HG03280 (cell line): Measurements from ENCODE around the gene PSTPIP2.
"Not testable (repeated sequence)": the region's sequence is repeated elsewhere in the genome, so short reads cannot be mapped to it uniquely, and the experiment has no call there.

Source experiments
- ATAC-seq: cut with Tn5 transposase; IDR thresholded peaks from one replicate; pipeline ENCODE4 v1.9.1; 2021; ENCODE audit warnings: mild to moderate bottlenecking, moderate library complexity; ENCODE audit not compliant: unreplicated experiment

Gene PSTPIP2

DNA sequence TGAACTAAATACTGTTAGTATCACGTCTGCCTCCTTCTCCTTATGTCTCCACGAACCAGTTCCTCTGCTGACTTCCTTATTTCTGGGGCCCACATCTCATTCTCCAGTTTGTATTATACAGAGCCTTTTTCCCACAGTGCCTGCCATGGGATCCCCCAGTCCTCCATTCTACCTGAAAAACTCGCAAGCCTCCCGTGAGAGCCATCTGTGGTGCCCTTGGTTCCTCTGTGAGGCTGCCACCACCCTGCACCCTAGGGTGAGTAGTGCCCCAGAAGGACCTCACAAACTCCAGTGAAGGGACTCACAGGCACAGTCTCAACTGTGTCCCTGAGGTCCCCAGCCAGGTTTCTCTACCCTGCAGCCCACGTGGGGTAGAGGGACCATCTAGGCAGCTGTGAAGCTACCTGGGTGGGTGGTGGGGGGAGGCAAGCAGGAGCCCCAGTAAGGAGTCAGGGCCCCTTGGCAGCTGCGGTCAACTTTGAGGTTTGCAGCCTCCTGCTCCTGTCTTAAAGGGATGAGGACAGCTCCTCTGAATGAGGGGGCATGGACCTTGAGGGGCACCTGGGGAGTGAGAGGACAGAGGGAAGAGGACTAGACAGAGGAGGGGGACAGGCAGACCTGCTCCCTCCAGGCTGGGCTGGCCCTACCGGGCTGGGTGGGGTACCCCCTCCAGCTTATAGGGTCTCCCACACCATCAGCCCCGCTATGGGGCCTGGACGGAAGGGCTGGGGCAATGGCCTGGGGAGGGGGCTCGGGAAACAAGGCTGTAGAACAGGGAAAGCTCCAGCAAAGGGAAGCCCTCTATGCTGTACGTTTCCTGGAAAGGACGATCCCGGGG lies 1.0 kb downstream of the PSTPIP2 start:
- ATAC-seq = no peak

DNA sequence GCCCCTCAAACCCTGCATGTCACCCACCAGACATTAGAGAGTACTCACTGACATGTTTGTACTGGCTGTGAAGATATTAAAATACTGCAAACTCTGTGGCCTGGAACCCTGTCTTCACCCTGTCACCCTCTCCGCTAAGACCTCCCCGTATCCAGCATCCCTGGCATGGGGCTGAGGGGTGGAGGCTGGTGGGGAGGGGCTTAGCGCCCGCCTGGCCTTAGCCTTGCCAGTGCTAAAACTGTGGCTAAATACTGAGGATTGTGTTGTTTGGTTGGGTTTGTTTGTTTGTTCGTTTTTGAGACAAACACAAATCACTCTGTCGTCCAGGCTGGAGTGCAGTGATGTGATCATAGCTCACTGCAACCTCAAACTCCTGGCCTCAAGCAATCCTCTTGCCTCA lies 1.8 kb downstream of the PSTPIP2 start:
- no peak for ATAC-seq

DNA sequence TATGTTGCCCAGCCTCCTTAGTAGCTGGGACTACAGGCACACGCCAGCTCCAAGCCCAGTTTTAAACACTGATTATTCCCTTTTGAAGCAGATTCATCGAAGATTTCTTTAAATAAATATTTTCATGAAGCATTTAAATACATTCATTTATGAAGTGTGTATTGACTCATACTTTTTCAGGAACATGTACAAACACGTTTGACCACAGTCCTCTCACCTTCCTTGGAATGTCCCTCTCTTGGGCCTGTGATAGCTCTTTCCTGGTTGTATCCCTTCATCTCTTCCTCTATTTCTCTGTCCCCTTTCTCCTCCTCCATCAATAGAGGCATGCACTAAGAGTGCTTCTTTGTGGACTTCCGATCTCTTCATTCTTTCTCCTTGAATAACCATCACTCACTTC lies 2.5 kb downstream of the PSTPIP2 start:
- ATAC-seq = no peak

DNA sequence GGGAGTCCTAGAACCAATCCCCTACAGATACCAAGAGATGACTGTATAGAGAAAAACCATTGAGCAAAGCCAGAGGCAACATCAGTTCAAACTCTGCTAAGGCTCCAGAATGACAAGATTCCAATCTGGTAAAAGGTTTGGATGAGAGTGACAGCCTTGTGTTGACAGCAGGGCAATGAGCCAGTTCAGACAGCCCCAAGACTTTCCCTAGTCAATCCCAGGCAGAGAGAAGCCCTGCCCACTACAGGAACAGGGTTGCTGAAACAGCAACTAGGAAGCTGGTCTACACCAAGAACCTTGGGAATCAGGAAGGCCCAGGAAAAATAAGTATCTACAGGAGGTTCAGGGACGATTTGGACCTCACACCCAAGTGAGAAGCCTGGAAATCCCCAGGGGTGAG lies 3.3 kb downstream of the PSTPIP2 start:
- no peak for ATAC-seq

GRCh38 chr18:46067438-46068007 lies 4.5 kb downstream of the PSTPIP2 start:
- no peak for ATAC-seq

DNA sequence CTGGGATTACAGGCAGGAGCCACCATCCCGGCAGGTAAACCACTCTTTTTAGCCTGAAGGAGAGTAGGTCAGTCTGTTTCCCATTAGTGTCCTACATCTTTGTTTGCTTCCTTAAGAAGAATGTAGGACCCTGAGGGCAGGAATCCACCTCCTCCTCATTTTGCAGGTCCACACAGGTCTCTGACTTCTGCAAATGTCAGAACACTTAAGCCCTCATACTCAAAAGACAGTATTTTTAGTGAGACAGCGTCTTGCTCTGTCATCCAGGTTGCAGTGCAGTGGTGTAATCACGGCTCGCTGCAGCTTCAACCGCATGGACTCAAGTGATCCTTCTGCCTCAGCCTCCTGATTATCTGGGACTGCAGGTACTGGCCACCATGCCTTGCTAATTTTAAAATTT lies 9.3 kb downstream of the PSTPIP2 start:
- ATAC-seq = no peak

- ATAC-seq = no peak
Observed at GRCh38 chr18:46061796-46062195, 10.3 kb downstream of the PSTPIP2 start.

GRCh38 chr18:46061387-46061786 lies 10.7 kb downstream of the PSTPIP2 start:
- ATAC-seq = no peak

- no peak for ATAC-seq
Observed at GRCh38 chr18:46060359-46060841, 11.7 kb downstream of the PSTPIP2 start.

GRCh38 chr18:46055838-46056230 lies 16.2 kb downstream of the PSTPIP2 start:
- no peak for ATAC-seq

DNA sequence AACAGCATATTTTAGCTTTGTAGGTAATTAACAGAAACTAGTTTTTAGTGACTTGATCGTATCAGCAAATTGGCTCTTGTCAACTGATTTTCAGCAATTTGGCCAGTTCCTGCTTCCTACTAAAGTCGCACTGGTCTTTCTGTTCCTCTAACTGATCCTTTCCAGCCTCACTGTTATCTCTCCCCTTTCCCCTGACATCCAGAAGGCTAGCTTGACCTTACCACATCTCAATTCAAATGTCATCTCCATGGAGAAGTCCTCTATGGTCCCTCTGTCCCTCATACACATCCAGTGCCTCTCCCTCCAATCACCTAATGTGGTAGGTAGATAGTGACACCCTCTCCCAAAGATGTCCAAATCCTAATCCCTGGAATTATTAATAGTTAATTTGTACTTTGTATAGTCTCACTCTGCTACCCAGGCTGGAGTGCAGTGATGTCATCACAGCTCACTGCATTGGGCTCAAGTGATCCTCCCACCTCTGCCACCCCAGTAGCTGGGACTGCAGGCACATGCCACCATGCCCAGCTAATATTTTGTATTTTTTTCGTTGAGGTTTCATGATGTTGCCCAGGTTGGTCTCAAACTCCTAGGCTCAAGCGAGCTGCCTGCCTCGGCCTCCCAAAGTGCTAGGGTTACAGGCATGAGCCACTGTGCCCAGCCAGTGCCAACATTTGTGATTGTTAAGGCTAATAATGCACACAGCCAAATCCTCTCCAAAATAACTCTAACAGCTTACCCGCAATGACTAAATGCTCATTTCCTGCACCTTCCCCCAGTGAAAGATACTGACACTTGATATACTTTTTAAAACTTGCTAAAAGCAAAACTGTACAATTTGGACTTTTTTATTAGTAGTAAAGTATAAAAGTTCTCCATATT lies 16.9 kb downstream of the PSTPIP2 start:
- no peak for ATAC-seq

DNA sequence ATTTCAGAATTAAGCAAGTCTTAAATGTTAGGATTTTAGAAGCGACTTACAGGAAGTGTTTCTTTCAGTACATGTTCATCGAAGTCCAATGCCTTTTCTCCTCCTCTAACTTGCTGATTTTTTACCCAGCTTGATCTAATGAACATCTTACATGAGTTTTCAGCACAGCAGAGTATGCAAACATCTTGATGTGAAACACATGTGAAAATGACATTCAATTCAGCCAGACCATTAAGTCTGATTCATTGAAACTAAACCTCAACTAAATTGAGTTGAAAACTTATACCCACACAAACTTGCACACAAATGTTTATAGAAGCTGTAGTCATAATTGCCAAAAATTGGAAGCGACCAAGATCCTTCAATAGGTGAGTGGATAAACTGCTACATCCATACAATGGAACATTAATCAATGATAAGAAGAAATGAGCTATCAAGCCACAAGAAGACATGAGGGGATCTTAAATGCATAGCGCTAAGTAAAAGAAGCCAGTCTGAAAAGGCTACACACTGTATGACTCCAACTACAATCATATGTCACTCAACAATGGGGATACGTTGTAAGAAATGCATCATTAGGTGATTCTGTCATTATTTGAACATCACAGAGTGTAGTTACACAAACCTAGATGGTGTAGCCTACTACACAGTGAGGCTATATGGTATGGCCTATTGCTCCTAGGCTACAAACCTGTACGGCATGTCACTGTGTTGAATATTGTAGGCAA lies 18.5 kb downstream of the PSTPIP2 start:
- no peak for ATAC-seq

- no peak for ATAC-seq
Observed at GRCh38 chr18:46051731-46052461, 20.2 kb downstream of the PSTPIP2 start.

DNA sequence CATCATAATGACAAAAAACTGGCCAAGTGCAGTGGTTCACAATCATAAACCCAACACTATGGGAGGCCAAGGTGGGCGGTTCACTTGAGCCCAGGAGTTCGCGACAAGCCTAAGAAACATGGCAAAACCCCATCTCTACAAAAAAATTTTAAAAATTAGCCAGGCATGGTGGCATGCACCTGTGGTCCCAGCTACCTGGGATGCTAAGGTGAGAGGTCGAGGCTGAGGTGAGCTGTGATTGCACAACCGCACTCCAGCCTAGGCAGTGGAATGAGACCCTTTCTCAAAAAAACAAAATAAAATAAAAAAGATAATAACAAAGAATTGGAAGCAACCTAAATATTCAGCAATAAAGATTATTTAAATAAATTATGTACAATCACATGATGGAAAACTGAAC lies 21.8 kb downstream of the PSTPIP2 start:
- no peak for ATAC-seq

GRCh38 chr18:46048641-46049040 lies 23.4 kb downstream of the PSTPIP2 start:
- no peak for ATAC-seq

GRCh38 chr18:46047369-46047768 lies 24.7 kb downstream of the PSTPIP2 start:
- not testable (repeated sequence) for ATAC-seq

DNA sequence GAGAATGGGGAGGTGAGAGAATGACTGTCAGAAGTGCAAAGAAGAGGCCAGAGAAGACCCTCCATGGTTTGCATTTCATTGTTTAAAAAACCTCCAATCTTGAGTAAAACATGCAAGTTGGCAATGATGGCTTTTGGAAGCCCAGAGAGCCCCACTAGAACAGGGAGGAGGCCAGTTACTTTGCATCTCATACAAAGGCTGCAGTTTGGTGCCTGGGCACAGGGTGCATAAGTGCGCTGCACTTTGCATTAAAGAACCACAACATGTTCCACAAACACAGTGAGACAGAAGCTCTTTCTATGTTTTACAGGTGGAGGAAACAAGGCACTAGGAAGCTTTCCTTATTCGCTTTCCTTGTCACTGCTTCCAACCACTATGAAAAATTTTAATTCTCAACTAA lies 25.4 kb downstream of the PSTPIP2 start:
- no peak for ATAC-seq

DNA sequence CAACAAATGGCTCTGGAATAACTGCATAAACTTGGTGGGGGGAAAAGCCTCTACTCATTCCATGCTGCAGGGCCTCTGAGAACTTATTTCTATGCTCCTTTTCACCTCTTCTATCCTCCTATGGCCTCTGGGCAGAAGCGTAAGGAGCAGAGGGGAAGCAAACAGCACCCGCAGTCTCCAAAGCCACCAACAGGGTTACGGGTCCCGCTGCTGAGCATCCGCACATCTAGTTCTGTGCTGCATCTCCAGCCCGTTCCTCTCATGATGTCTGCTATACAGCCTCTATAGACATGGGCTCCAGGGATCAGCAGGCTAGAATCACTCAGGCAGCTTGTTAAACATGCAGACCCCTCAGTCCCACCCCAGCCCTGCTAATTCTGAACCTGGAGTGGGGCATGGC lies 25.9 kb downstream of the PSTPIP2 start:
- no peak for ATAC-seq

DNA sequence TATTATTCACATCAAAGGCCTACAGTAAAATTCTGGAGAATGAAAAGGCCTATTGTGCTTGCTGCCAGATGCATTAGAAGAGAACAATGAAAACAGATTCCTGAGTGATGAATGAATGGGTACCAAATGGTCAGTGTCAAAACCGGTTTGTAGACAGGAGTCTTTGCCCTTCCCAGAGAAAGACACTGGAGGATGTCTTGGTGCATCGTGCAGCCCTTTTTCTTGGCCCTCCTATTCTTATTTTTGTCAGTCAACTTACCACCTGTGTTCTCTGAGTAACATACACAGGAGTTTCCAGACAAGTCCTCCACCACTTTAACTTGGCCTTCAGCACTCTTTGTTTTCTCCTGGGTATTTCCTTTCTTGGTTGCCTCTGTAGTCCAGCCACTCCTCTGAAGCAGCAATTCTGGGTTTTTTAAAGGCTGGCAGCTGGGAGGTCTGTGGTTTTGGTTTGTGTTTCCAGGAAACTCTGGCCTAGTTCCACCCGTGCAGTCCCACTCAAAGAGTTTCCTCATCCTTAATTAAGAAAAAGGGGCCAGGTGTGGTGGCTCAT lies 29.4 kb downstream of the PSTPIP2 start:
- no peak for ATAC-seq

DNA sequence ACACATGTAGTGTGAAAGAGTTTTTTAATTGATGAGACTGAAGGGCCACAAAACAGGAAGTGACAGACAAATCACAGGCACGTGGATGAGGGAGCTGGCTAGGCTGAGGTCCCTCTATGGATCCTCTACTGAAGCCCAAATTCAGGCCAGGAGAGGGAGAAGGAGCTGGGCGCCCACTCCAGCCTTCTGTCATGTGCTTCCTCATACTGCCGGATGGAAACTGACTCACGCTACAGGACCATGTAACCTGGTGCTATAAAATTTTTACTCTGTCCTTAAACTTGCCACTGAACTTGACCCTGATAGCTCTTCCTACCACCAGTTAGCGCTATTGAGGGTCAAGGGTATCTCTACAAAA lies 31.3 kb downstream of the PSTPIP2 start:
- ATAC-seq = no peak
